HEK293T (cell line): ENCODE measurements around the gene ANKRD18A.
A peak's percentile ranks its signal among the peaks of the same experiment; 100 is the strongest.

Experiments
- BHLHE40 ChIP-seq: fragments of 450-650 bp; IDR thresholded peaks from 2 replicates; pipeline ENCODE4 v1.6.1; 2016; ENCODE audit warnings: mild to moderate bottlenecking, moderate library complexity, borderline replicate concordance
- ELF4 ChIP-seq: fragments of 450-650 bp; IDR thresholded peaks from 2 replicates; pipeline ENCODE4 v1.6.1; 2017; ENCODE audit warnings: antibody characterized with exemption
- FOXA1 ChIP-seq: fragments of 450-650 bp; IDR thresholded peaks from 2 replicates; pipeline ENCODE4 v1.6.1; 2016; ENCODE audit warnings: mild to moderate bottlenecking
- FOXK2 ChIP-seq: fragments of 450-650 bp; IDR thresholded peaks from 2 replicates; pipeline ENCODE4 v1.6.1; 2016; ENCODE audit warnings: mild to moderate bottlenecking
- FOXM1 ChIP-seq: fragments of 450-650 bp; IDR thresholded peaks from 2 replicates; pipeline ENCODE4 v1.6.1; 2017; ENCODE audit warnings: mild to moderate bottlenecking, borderline replicate concordance
- HDGF ChIP-seq: fragments of 450-650 bp; IDR thresholded peaks from 2 replicates; pipeline ENCODE4 v1.6.1; 2017; ENCODE audit warnings: antibody characterized with exemption, borderline replicate concordance
- L3MBTL2 ChIP-seq: fragments of 450-650 bp; conservative IDR thresholded peaks from 2 replicates; pipeline ENCODE4 v1.6.1; 2016; ENCODE audit warnings: mild to moderate bottlenecking
- NFRKB ChIP-seq: fragments of 450-650 bp; IDR thresholded peaks from 2 replicates; pipeline ENCODE4 v1.6.1; 2016; ENCODE audit warnings: mild to moderate bottlenecking, moderate library complexity
- PKNOX1 ChIP-seq: fragments of 450-650 bp; IDR thresholded peaks from 2 replicates; pipeline ENCODE4 v1.6.1; 2016
- SP1 ChIP-seq: fragments of 450-650 bp; IDR thresholded peaks from 2 replicates; pipeline ENCODE4 v1.6.1; 2017
- SUZ12 ChIP-seq: fragments of 450-650 bp; IDR thresholded peaks from 2 replicates; pipeline ENCODE4 v1.6.1; 2016; ENCODE audit warnings: mild to moderate bottlenecking
- TARDBP ChIP-seq: fragments of 450-650 bp; IDR thresholded peaks from 2 replicates; pipeline ENCODE4 v1.6.1; 2016
- ZNF384 ChIP-seq: fragments of 450-650 bp; IDR thresholded peaks from 2 replicates; pipeline ENCODE4 v1.6.1; 2016

DNA sequence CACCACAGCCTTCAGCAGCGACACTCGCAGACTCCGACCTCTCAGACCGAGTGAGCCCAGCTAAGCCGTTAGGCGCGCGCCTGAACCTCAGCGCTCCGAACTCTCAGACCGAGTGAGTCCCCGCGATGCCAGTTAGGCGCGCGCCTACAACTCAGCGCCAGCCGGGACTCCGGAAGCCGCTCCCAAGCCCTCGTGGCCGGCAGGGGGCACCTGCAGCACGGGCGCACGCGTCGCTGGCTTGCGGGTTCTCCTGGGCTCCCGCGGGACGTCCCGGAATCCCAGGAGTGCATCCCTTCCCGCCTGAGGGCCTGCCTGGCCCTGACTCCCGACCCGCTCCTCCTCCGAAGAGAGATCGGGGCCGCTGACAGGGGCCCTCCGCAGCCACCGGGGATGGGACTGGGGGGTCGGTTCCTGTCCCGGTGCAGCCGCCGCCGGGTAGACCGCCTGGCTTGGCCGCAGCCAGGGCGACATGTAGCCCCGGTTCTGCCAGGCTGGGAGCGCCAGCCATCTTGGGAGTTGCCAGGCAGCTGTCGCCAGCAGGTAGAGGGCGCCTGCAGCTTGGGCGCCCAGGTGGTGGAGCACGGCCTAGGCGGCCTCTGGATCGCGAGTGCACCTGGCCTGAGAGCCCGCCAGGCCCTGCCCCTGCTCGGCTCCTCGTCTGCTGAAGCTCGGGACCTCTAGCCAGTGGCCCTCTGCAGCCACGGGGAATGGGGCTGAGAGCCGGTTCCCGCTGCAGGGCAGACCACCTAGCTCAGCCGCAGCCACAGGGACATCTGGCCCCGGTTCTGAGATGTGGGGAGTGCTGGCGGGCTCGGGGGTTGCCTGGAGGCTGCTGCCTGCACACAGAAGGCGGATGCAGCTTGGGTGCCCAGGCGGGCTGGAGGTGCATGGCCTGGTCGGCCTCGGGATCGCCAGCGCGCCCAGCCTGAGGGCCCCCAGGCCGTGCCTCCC, at the start of gene ANKRD18A:
- TF ChIP-seq SUZ12 (no peak), ZNF384 (no peak), FOXM1 (no peak), NFRKB (no peak), TARDBP (no peak), L3MBTL2 (peak; percentile 94), BHLHE40 (no peak), FOXA1 (no peak), SP1 (no peak), PKNOX1 (no peak), HDGF (no peak), FOXK2 (no peak), ELF4 (peak; percentile 72)
